ENCODE results near the gene C1QTNF5.

GRCh38 chr11:119342362-119343130, 1.9 kb upstream of the C1QTNF5 start:
- TF ChIP-seq, protein P1, sequence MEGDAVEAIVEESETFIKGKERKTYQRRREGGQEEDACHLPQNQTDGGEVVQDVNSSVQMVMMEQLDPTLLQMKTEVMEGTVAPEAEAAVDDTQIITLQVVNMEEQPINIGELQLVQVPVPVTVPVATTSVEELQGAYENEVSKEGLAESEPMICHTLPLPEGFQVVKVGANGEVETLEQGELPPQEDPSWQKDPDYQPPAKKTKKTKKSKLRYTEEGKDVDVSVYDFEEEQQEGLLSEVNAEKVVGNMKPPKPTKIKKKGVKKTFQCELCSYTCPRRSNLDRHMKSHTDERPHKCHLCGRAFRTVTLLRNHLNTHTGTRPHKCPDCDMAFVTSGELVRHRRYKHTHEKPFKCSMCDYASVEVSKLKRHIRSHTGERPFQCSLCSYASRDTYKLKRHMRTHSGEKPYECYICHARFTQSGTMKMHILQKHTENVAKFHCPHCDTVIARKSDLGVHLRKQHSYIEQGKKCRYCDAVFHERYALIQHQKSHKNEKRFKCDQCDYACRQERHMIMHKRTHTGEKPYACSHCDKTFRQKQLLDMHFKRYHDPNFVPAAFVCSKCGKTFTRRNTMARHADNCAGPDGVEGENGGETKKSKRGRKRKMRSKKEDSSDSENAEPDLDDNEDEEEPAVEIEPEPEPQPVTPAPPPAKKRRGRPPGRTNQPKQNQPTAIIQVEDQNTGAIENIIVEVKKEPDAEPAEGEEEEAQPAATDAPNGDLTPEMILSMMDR (conservative IDR thresholded peaks at IDR 0.05), result no peak
- no peak for TF ChIP-seq EZH2 (IDR thresholded peaks at IDR 0.05; ENCODE audit: low read depth)
